IMR-90 (cell line): ENCODE data around the gene ARL4C. TPM values are rescaled to one million over a fixed set of nuclear protein-coding genes. Genes with fewer than 3 reads are reported as not detected.

Experiments
- ATAC-seq: fragments of 200-7000 bp; cut with Tn5 transposase; 2 replicates; pipeline ENCODE4 v1.9.1; 2020; ENCODE audit warnings: low read depth, mild to moderate bottlenecking, moderate library complexity
- BruUV-seq: library from RNA; stranded (reverse); fragments of 400-500 nt; replicated peaks from 2 replicates; lab custom pipeline; 2021; lab: Mats Ljungman, UMichigan
- CTCF ChIA-PET: fragments of 300-600 bp; formaldehyde crosslinking; extraction: SDS; loops from one replicate; lab custom pipeline; 2021; ENCODE audit warnings: antibody characterized with exemption; lab: Yijun Ruan, JAX
- POLR2A ChIA-PET: fragments of 300-600 bp; sonication (Branson Sonifier 250); formaldehyde crosslinking; loops from one replicate; lab custom pipeline; 2022; ENCODE audit warnings: antibody characterized with exemption; ENCODE audit not compliant: unreplicated experiment; lab: Charles Lee
- DNase-seq: peaks from one replicate; pipeline ENCODE4 v3.0.0; 2013
- H2AFZ ChIP-seq: replicated peaks from 2 replicates; pipeline ENCODE3; 2013; ENCODE audit warnings: low read length, mild to moderate bottlenecking; ENCODE audit not compliant: poor library complexity
- H2AK5ac ChIP-seq: 2 replicates; pipeline ENCODE4 v1.6.1; 2013; ENCODE audit warnings: low read depth, low read length, inconsistent platforms
- H2AK9ac ChIP-seq: replicated peaks from 2 replicates; pipeline ENCODE3; 2013; ENCODE audit warnings: mild to moderate bottlenecking, low read depth, low read length, moderate library complexity; ENCODE audit not compliant: poor library complexity
- H2BK120ac ChIP-seq: 2 replicates; pipeline ENCODE4 v1.6.1; 2013; ENCODE audit warnings: low read depth, low read length, inconsistent platforms
- H2BK15ac ChIP-seq: 3 replicates; pipeline ENCODE4 v1.6.1; 2013; ENCODE audit warnings: low read depth, low read length, inconsistent platforms
- H2BK20ac ChIP-seq: 2 replicates; pipeline ENCODE4 v1.6.1; 2013; ENCODE audit warnings: low read depth, mild to moderate bottlenecking, inconsistent platforms, low read length, moderate library complexity
- H2BK5ac ChIP-seq: 2 replicates; pipeline ENCODE4 v1.6.1; 2013; ENCODE audit warnings: mild to moderate bottlenecking, low read depth, low read length, inconsistent platforms; ENCODE audit not compliant: poor library complexity, severe bottlenecking
- H3K14ac ChIP-seq: replicated peaks from 2 replicates; pipeline ENCODE4 v1.6.1; 2013; ENCODE audit warnings: low read depth, low read length, inconsistent platforms
- H3K18ac ChIP-seq: 2 replicates; pipeline ENCODE4 v1.6.1; 2013; ENCODE audit warnings: low read depth, low read length, control low read depth
- H3K23ac ChIP-seq: 2 replicates; pipeline ENCODE4 v1.6.1; 2013; ENCODE audit warnings: low read depth, low read length, inconsistent platforms
- H3K27ac ChIP-seq: 2 replicates; pipeline ENCODE4 v1.5.1; 2013; ENCODE audit warnings: mild to moderate bottlenecking, control low read depth, low read length; ENCODE audit not compliant: insufficient read depth
- H3K27me3 ChIP-seq: 2 replicates; pipeline ENCODE4 v1.6.1; 2013; ENCODE audit warnings: low read length; ENCODE audit not compliant: control insufficient read depth, insufficient read depth
- H3K36me3 ChIP-seq: 2 replicates; pipeline ENCODE4 v1.6.1; 2013; ENCODE audit warnings: low read length, mixed read lengths; ENCODE audit not compliant: control insufficient read depth, insufficient read depth
- H3K4ac ChIP-seq: 2 replicates; pipeline ENCODE4 v1.6.1; 2013; ENCODE audit warnings: low read depth, low read length, inconsistent platforms
- H3K4me1 ChIP-seq: 2 replicates; pipeline ENCODE4 v1.6.1; 2013; ENCODE audit warnings: low read length, mixed read lengths; ENCODE audit not compliant: control insufficient read depth, insufficient read depth
- H3K4me2 ChIP-seq: 2 replicates; pipeline ENCODE4 v1.6.1; 2013; ENCODE audit warnings: low read depth, mild to moderate bottlenecking, control low read depth, low read length, moderate library complexity
- H3K4me3 ChIP-seq: 2 replicates; pipeline ENCODE4 v1.5.1; 2013; ENCODE audit warnings: low read depth, mild to moderate bottlenecking, control low read depth, low read length, moderate library complexity; ENCODE audit not compliant: insufficient read depth
- H3K56ac ChIP-seq: 2 replicates; pipeline ENCODE4 v1.6.1; 2013; ENCODE audit warnings: low read length, inconsistent platforms; ENCODE audit not compliant: insufficient read depth; ENCODE audit errors: extremely low read depth
- H3K79me1 ChIP-seq, 2 experiments: 2 replicates each; pipeline ENCODE4 v1.6.1; 2013; ENCODE audit warnings: low read length in 2 of 2, inconsistent platforms in 1 of 2, low read depth in 1 of 2
- H3K9ac ChIP-seq: 2 replicates; pipeline ENCODE4 v1.6.1; 2013; ENCODE audit warnings: low read depth, low read length, control low read depth
- H3K9me1 ChIP-seq: 2 replicates; pipeline ENCODE4 v1.6.1; 2013; ENCODE audit warnings: low read length, inconsistent platforms; ENCODE audit not compliant: insufficient read depth
- H3K9me3 ChIP-seq: 2 replicates; pipeline ENCODE4 v1.6.1; 2013; ENCODE audit warnings: low read length; ENCODE audit not compliant: control insufficient read depth, insufficient read depth
- H4K20me1 ChIP-seq: 2 replicates; pipeline ENCODE4 v1.6.1; 2013; ENCODE audit warnings: low read length, inconsistent platforms; ENCODE audit not compliant: insufficient read depth
- H4K5ac ChIP-seq: 2 replicates; pipeline ENCODE4 v1.6.1; 2013; ENCODE audit warnings: mild to moderate bottlenecking, low read depth, low read length, control low read depth
- H4K8ac ChIP-seq, 2 experiments: 2 replicates each; pipeline ENCODE4 v1.6.1; 2013; ENCODE audit warnings: low read depth in 2 of 2, low read length in 2 of 2, control low read depth in 1 of 2, inconsistent platforms in 1 of 2
- H4K91ac ChIP-seq: 2 replicates; pipeline ENCODE4 v1.6.1; 2013; ENCODE audit warnings: low read depth, low read length, inconsistent platforms; ENCODE audit not compliant: insufficient read depth
- BHLHE40 ChIP-seq: fragments of 150-350 bp; IDR thresholded peaks from 2 replicates; pipeline ENCODE4 v1.6.1; 2016; ENCODE audit warnings: mild to moderate bottlenecking, low read depth, low read length
- FOS ChIP-seq: fragments of 150-350 bp; IDR thresholded peaks from 2 replicates; pipeline ENCODE4 v1.6.1; 2016; ENCODE audit warnings: low read depth, low read length
- MXI1 ChIP-seq: IDR thresholded peaks from 2 replicates; pipeline ENCODE4 v1.6.1; 2012; ENCODE audit warnings: low read depth, mild to moderate bottlenecking, low read length, moderate library complexity, borderline replicate concordance
- NFE2L2 ChIP-seq: fragments of 150-350 bp; IDR thresholded peaks from 2 replicates; pipeline ENCODE4 v1.6.1; 2016; ENCODE audit warnings: low read depth, mild to moderate bottlenecking, low read length
- RCOR1 ChIP-seq: IDR thresholded peaks from 2 replicates; pipeline ENCODE4 v1.6.1; 2012; ENCODE audit warnings: mild to moderate bottlenecking, low read length, improper control_type of control experiment; ENCODE audit not compliant: insufficient replicate concordance
- RFX5 ChIP-seq: IDR thresholded peaks from 2 replicates; pipeline ENCODE4 v1.8.0; 2012; ENCODE audit warnings: low read depth, mild to moderate bottlenecking, low read length, moderate library complexity
- SMC3 ChIP-seq: fragments of 150-350 bp; IDR thresholded peaks from 2 replicates; pipeline ENCODE4 v1.6.1; 2016; ENCODE audit warnings: low read depth, mild to moderate bottlenecking, antibody characterized with exemption, low read length, moderate library complexity
- USF2 ChIP-seq: fragments of 150-350 bp; IDR thresholded peaks from 2 replicates; pipeline ENCODE4 v1.6.1; 2017; ENCODE audit warnings: mild to moderate bottlenecking, antibody characterized with exemption, low read length, low read depth
- WGBS, 2 experiments: methylation state at CpG; one replicate each; pipeline versions ENCODE4 v1.1.5 to v1.1.7; 2013; ENCODE audit warnings: missing lambda C conversion rate in 2 of 2; ENCODE audit not compliant: insufficient read length in 1 of 2; ENCODE audit errors: extremely low coverage in 2 of 2; 5-methylcytosine and 5-hydroxymethylcytosine counted together
- dilution Hi-C: fragments of 300-500 bp; cut with HindIII; formaldehyde crosslinking; loops from one replicate; pipeline ENCODE4 v1.14.3; 2018; ENCODE audit warnings: low sequenced_read_pairs; ENCODE audit not compliant: unreplicated experiment
- in situ Hi-C: fragments of 300-500 bp; cut with MboI; formaldehyde crosslinking; loops from 3 replicates; pipeline ENCODE4 v1.14.3; 2019; ENCODE audit warnings: low sequenced_read_pairs, inconsistent platforms, mixed read lengths
- intact Hi-C: fragments of 100-400 bp; cut with micrococcal nuclease; formaldehyde crosslinking; loops from 2 replicates; pipeline ENCODE4 v1.10.0; 2022
- polyA plus RNA-seq, 3 experiments: library from polyadenylated mRNA; depleted of rRNA; stranded (reverse); fragments of >200 nt; gene quantifications; 2 replicates each; pipeline ENCODE4 v1.2.3, GENCODE V29; 2012; ENCODE audit warnings: low replicate concordance in 1 of 3
- total RNA-seq: library from RNA; depleted of rRNA; stranded (reverse); fragments of >200 nt; gene quantifications from 2 replicates; pipeline ENCODE4 v1.2.3, GENCODE V29; 2012

The ARL4C gene
- total and polyA plus RNA-seq, 2 of the 4 experiments (the other 2 are of a cell fraction): 7.7 to 8.2 TPM

GRCh38 chr2:234447189-234447588, 49.7 kb downstream of the ARL4C start:
- no peaks in the 10 kb centered on the region for H3K9me3 ChIP-seq
- TF ChIP-seq USF2 (no peak), MXI1 (no peak), RFX5 (no peak), NFE2L2 (no peak), BHLHE40 (no peak), SMC3 (no peak), FOS (no peak), RCOR1 (no peak)
- peak overlapping the region; percentile 92 for H2BK120ac ChIP-seq
- CTCF ChIA-PET: interaction anchor here (0.5 kb wide), 1 partner anchor 44 kb away, joined by 3 read pairs; no protein-coding TSS in a partner anchor
- peak overlapping the region; percentile 85; the same call in 1 of the 2 replicates for H2AK5ac ChIP-seq
- dilution Hi-C loops (no loop called here), in situ Hi-C loops (no loop called here), intact Hi-C loops (loop anchor here (10.0 kb wide), 1 partner anchor 538 kb away; no protein-coding TSS in a partner anchor)
- H3K4ac ChIP-seq: peak overlapping the region; percentile 86
- H2AK9ac ChIP-seq: no peak overlapping the region
- peaks cover 25% of the 10 kb centered on the region for H3K9me1 ChIP-seq
- peak overlapping the region; percentile 47; the same call in 1 of the 2 replicates for H3K14ac ChIP-seq
- peak overlapping the region; percentile 88; the same call in 2 of the 3 replicates for H2BK15ac ChIP-seq
- peak overlapping the region; percentile 81; the same call in 1 of the 2 replicates for H3K18ac ChIP-seq
- H3K36me3 ChIP-seq: no peaks in the 10 kb centered on the region
- H3K4me1 ChIP-seq: peaks cover 27% of the 10 kb centered on the region
- WGBS, 2 experiments: 100% methylated on average over 2 of the region's 6 CpGs; no CpG with 5 or more reads in 1 of the 2 experiments
- peak overlapping the region; percentile 51 for H4K5ac ChIP-seq
- peaks cover 0 to 8% of the 10 kb centered on the region in 2 experiments; a peak in 2 of 4 replicates for H3K79me1 ChIP-seq
- no peak overlapping the region for H3K23ac ChIP-seq
- H3K56ac ChIP-seq: no peak overlapping the region
- no peaks in the 10 kb centered on the region for H3K27me3 ChIP-seq
- H3K4me2 ChIP-seq: no peak overlapping the region
- H4K8ac ChIP-seq: peak overlapping the region in 1 of 2 experiments; percentile 76; a peak in 1 of 4 replicates
- peak overlapping the region; percentile 87 for H2BK20ac ChIP-seq
- no peak overlapping the region for H3K27ac ChIP-seq
- H4K20me1 ChIP-seq: no peaks in the 10 kb centered on the region
- POLR2A ChIA-PET: no interaction called here
- no peak overlapping the region for H3K9ac ChIP-seq
- H4K91ac ChIP-seq: peak overlapping the region; percentile 63
- ATAC-seq: no peak
- DNase-seq: no peak
- no peak overlapping the region for H2AFZ ChIP-seq
- H3K4me3 ChIP-seq: no peak overlapping the region
- no TSS peak for BruUV-seq
- H2BK5ac ChIP-seq: peak overlapping the region; percentile 22
